ENCODE data around the gene STBD1. TPM values are rescaled to one million over a fixed set of nuclear protein-coding genes. Genes with fewer than 3 reads are reported as not detected.

Gene STBD1
- total and polyA plus RNA-seq, 3 experiments from 2014 or later = 0.26 to 1.8 TPM; not detected in 1

DNA sequence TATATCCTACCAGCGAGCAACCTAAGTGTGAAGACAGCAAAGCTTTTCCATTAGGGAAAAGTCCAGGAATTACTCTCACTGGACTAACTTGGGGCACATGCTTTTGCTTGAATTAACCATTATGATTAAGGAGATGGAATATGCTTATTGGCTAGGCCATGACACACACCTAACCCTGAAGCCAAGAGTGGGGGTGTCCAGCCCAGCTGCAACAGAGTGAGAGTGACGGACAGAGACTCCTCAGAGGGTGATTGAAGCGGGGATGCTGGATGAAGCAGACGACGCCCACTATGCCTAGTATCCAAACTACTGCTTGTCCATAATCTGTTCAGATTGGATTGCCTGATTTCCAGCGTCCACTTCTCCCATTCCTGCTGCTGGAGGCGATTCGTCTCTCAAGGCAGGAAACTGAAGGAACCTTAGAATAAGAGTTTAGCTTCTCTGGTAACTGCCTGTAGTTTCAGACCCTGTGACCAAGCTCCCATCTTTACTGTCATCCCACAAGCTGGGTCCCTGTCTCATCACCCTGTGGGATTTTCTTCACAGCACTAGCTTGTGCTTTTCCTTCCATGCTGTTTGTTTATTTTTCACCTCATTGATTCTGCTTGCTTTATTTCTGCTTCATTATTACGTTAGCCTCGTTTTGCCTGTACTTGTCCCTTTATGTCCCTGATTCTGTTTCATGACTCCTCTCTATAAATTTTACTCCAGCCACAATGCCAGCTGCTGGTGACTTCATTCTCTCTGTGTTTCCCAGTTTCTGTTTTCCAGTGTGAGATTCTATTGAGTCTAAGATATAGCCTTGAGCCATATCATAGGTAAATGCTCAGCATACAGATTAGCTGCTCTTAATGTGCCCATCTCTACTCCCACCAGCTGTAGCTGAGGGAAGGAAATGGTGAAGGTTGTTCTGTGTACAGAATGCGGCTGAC lies 36.0 kb upstream of the STBD1 start:
- Mint-ChIP-seq H3K4me3 (no peak overlapping the region), H3K9me3 (no peaks in the 10 kb centered on the region), H3K4me1 (no peaks in the 10 kb centered on the region), H3K27me3 (peaks cover 3 to 9% of the 10 kb centered on the region in 2 donors), H3K27ac (no peak overlapping the region), H3K36me3 (no peaks in the 10 kb centered on the region)
- no peaks in the 10 kb centered on the region for H3K4me1 ChIP-seq (ENCODE audit: insufficient read depth, low read length)
- H3K4me3 ChIP-seq (ENCODE audit: low read length) = no peak overlapping the region
- POLR2A ChIA-PET = no interaction called here
- H3K9me3 ChIP-seq (ENCODE audit: low read length) = no peaks in the 10 kb centered on the region
- CTCF ChIA-PET = interaction anchor here (0.9 kb wide), 1 partner anchor 91 kb away, joined by 3 read pairs; no protein-coding TSS in a partner anchor
- no peak overlapping the region for H3K27ac ChIP-seq (ENCODE audit: low read depth, low read length)
- no peak for DNase-seq
- no peaks in the 10 kb centered on the region for H3K27me3 ChIP-seq (ENCODE audit: insufficient read depth, low read length, poor library complexity, severe bottlenecking)
- no peaks in the 10 kb centered on the region for H3K36me3 ChIP-seq (ENCODE audit: insufficient read depth, low read length)

DNA sequence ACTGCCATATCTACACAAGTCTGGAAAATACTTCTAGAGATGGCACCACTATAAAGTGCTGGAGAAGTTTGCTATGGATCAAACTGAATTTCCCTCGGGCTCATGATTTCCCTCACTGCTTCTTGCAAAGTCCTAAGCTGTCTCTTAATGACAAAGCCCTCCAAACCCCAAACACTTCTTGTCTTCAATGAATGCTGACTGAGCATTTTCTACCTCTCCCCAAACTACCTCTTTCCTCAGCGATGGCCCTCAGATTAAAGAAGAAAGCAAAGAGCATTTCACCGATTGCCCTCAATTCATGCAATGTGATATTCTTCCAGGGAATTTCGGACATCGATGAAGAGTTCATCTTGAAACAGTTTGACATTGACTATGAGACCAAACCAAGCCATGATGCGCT lies 35.3 kb upstream of the STBD1 start:
- Histone ChIP-seq H3K9me3 (ENCODE audit: low read length) (no peaks in the 10 kb centered on the region), H3K27ac (ENCODE audit: low read depth, low read length) (no peak overlapping the region), H3K27me3 (ENCODE audit: insufficient read depth, low read length, poor library complexity, severe bottlenecking) (no peaks in the 10 kb centered on the region), H3K36me3 (ENCODE audit: insufficient read depth, low read length) (no peaks in the 10 kb centered on the region), H3K4me3 (ENCODE audit: low read length) (no peak overlapping the region), H3K4me1 (ENCODE audit: insufficient read depth, low read length) (no peaks in the 10 kb centered on the region)
- H3K27me3 Mint-ChIP-seq = peaks cover 5 to 16% of the 10 kb centered on the region in 2 donors
- CTCF ChIA-PET = interaction anchor here (0.9 kb wide), 1 partner anchor 92 kb away, joined by 3 read pairs; no protein-coding TSS in a partner anchor
- H3K4me3 Mint-ChIP-seq = no peak overlapping the region
- H3K4me1 Mint-ChIP-seq = peaks cover 0 to 2% (median 0%) of the 10 kb centered on the region in 3 donors
- POLR2A ChIA-PET = no interaction called here
- peaks cover 0 to 3% (median 0%) of the 10 kb centered on the region in 3 donors for H3K36me3 Mint-ChIP-seq
- H3K9me3 Mint-ChIP-seq = no peaks in the 10 kb centered on the region
- DNase-seq = no peak
- no peak overlapping the region for H3K27ac Mint-ChIP-seq

DNA sequence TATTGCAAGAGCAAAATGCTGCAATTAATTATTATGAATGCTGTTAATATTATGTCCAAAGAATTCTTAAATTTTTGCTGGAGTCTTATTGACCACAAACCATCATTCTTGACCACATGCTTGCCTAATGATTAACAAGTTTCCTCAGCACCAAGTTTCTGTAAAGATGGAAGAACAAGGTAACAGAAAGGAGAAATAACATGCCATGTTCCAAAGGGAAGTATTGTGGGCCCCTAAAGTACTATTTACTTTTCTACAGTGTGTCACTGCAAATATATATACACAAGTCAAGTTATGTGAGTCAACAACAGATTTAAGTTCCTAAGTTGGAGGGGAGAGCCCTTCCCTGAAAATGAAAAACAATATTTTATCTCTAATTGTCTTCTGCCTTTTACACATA lies 34.5 kb upstream of the STBD1 start:
- Mint-ChIP-seq H3K36me3 (peaks cover 0 to 3% (median 0%) of the 10 kb centered on the region in 3 donors), H3K4me1 (peaks cover 0 to 5% (median 2%) of the 10 kb centered on the region in 3 donors), H3K4me3 (no peak overlapping the region), H3K27ac (no peak overlapping the region), H3K9me3 (no peaks in the 10 kb centered on the region), H3K27me3 (peaks cover 10 to 22% of the 10 kb centered on the region in 2 donors)
- no peak for DNase-seq
- H3K4me1 ChIP-seq (ENCODE audit: insufficient read depth, low read length) = no peaks in the 10 kb centered on the region
- H3K27ac ChIP-seq (ENCODE audit: low read depth, low read length) = no peak overlapping the region
- no peaks in the 10 kb centered on the region for H3K36me3 ChIP-seq (ENCODE audit: insufficient read depth, low read length)
- CTCF ChIA-PET = no interaction called here
- no peak overlapping the region for H3K4me3 ChIP-seq (ENCODE audit: low read length)
- H3K9me3 ChIP-seq (ENCODE audit: low read length) = no peaks in the 10 kb centered on the region
- POLR2A ChIA-PET = no interaction called here
- H3K27me3 ChIP-seq (ENCODE audit: insufficient read depth, low read length, poor library complexity, severe bottlenecking) = no peaks in the 10 kb centered on the region

DNA sequence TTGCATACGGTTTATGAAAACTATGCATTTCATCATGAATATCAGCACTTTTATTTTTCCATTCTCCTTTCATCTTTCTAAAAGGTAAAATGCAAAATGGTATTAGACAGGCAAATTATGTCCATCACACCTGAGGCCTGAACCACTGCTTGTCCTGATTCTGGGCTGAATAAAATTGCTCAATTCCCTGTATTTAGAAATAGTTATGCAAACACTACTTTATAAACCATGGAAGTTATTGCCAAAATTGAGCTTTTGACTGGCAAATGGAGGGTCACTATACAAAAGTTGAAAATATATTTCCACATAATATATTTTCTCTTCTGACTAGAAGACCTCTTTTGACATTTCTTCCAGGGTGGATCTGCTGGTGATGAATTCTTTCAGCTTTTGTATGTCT lies 34.0 kb upstream of the STBD1 start:
- Histone ChIP-seq H3K27me3 (ENCODE audit: insufficient read depth, low read length, poor library complexity, severe bottlenecking) (no peaks in the 10 kb centered on the region), H3K27ac (ENCODE audit: low read depth, low read length) (no peak overlapping the region), H3K4me1 (ENCODE audit: insufficient read depth, low read length) (no peaks in the 10 kb centered on the region), H3K4me3 (ENCODE audit: low read length) (no peak overlapping the region), H3K36me3 (ENCODE audit: insufficient read depth, low read length) (no peaks in the 10 kb centered on the region), H3K9me3 (ENCODE audit: low read length) (no peaks in the 10 kb centered on the region)
- Mint-ChIP-seq H3K36me3 (peaks cover 0 to 3% (median 0%) of the 10 kb centered on the region in 3 donors), H3K27me3 (peaks cover 10 to 22% of the 10 kb centered on the region in 2 donors), H3K9me3 (no peaks in the 10 kb centered on the region), H3K4me3 (no peak overlapping the region), H3K4me1 (peaks cover 0 to 5% (median 2%) of the 10 kb centered on the region in 3 donors), H3K27ac (no peak overlapping the region)
- DNase-seq = no peak
- POLR2A ChIA-PET = no interaction called here
- CTCF ChIA-PET = no interaction called here

DNA sequence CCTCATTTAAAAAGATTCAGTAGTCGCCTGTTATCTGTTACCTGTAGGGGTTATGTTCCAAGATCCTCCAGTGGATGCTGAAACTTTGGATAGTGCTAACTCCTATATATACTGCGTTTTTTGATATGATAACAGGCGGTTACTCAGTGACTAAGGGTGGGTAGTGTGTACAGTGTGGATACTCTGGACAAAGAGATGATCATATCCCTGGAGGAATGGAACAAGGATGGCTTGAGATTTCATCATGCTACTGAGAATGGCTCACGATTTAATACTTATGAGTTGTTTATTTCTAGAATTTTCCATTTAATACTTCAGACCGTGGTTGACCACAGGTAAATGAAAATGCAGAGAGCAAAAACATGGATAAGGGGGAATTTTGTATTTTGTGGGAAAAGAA lies 33.5 kb upstream of the STBD1 start:
- Mint-ChIP-seq H3K27me3 (peaks cover 10 to 22% of the 10 kb centered on the region in 2 donors), H3K4me1 (peaks cover 0 to 5% (median 2%) of the 10 kb centered on the region in 3 donors), H3K27ac (no peak overlapping the region), H3K36me3 (peaks cover 0 to 3% (median 0%) of the 10 kb centered on the region in 3 donors), H3K4me3 (no peak overlapping the region), H3K9me3 (no peaks in the 10 kb centered on the region)
- no peaks in the 10 kb centered on the region for H3K27me3 ChIP-seq (ENCODE audit: insufficient read depth, low read length, poor library complexity, severe bottlenecking)
- H3K36me3 ChIP-seq (ENCODE audit: insufficient read depth, low read length) = no peaks in the 10 kb centered on the region
- ChIA-PET POLR2A (no interaction called here), CTCF (no interaction called here)
- no peak for DNase-seq
- no peaks in the 10 kb centered on the region for H3K9me3 ChIP-seq (ENCODE audit: low read length)
- H3K4me1 ChIP-seq (ENCODE audit: insufficient read depth, low read length) = no peaks in the 10 kb centered on the region
- H3K4me3 ChIP-seq (ENCODE audit: low read length) = no peak overlapping the region
- no peak overlapping the region for H3K27ac ChIP-seq (ENCODE audit: low read depth, low read length)

DNA sequence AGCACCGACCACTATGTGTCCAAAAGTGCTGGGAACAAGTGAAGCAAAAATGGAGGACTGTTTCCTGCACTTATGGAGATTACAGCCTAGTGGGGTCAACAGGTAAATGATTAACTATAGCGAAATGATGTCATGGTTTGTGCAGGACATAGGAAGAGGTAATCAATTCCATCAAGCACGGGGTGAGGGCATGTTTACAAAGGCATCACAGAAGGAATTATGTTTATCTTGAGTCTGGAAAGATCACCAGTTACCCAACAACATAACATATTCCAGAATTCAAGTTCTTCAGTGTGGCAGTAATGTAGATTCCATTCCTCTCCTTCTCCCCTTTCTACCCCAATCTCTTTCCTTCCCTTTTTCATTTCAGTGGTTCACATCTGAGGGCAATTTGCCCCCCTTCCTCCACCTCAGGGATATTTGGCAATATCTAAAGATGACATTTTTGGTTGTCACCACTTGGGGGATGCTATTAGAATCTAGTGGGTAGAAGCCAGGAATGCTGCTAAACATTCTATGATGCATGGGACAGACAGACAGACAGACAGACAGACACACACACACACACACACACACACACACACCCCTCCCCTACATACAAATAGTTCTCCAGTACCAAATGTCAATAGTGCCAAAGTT lies 30.9 kb upstream of the STBD1 start:
- Histone ChIP-seq H3K9me3 (ENCODE audit: low read length) (no peaks in the 10 kb centered on the region), H3K36me3 (ENCODE audit: insufficient read depth, low read length) (no peaks in the 10 kb centered on the region), H3K4me3 (ENCODE audit: low read length) (no peak overlapping the region), H3K27me3 (ENCODE audit: insufficient read depth, low read length, poor library complexity, severe bottlenecking) (no peaks in the 10 kb centered on the region), H3K27ac (ENCODE audit: low read depth, low read length) (no peak overlapping the region), H3K4me1 (ENCODE audit: insufficient read depth, low read length) (no peaks in the 10 kb centered on the region)
- Mint-ChIP-seq H3K27me3 (peaks cover 10 to 29% of the 10 kb centered on the region in 2 donors), H3K4me3 (no peak overlapping the region), H3K27ac (no peak overlapping the region), H3K36me3 (peaks cover 0 to 3% (median 0%) of the 10 kb centered on the region in 3 donors), H3K4me1 (peaks cover 0 to 9% (median 2%) of the 10 kb centered on the region in 3 donors), H3K9me3 (no peaks in the 10 kb centered on the region)
- no peak for DNase-seq
- ChIA-PET CTCF (no interaction called here), POLR2A (no interaction called here)

DNA sequence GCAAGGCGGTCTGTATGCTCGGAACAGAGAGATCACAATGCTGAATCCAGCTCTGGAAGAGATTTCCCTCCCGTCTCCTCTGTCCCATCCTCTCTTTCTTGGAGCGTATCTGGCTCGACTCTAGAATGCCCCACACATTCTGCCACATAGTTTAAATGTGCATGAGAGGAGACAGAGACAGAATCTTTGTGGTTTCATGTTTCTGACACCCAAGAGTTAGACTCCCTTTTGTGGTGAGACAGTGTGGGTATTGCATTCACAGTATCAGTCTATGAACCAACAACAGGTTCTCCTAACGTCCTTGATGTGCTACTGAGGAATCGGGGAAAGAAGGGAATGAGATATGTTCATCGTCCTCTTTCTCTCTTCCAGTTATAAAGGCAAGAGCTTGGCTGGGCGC lies 29.7 kb upstream of the STBD1 start:
- no peak overlapping the region for H3K27ac ChIP-seq (ENCODE audit: low read depth, low read length)
- no peaks in the 10 kb centered on the region for H3K36me3 ChIP-seq (ENCODE audit: insufficient read depth, low read length)
- H3K9me3 Mint-ChIP-seq = no peaks in the 10 kb centered on the region
- no peaks in the 10 kb centered on the region for H3K27me3 ChIP-seq (ENCODE audit: insufficient read depth, low read length, poor library complexity, severe bottlenecking)
- no peak overlapping the region for H3K4me3 ChIP-seq (ENCODE audit: low read length)
- no peaks in the 10 kb centered on the region for H3K4me1 ChIP-seq (ENCODE audit: insufficient read depth, low read length)
- no peak for DNase-seq
- peaks cover 10 to 29% of the 10 kb centered on the region in 2 donors for H3K27me3 Mint-ChIP-seq
- POLR2A ChIA-PET = no interaction called here
- peak overlapping the region in 1 of 8 donors; percentile 18 for H3K27ac Mint-ChIP-seq
- peaks cover 0 to 9% (median 2%) of the 10 kb centered on the region in 3 donors for H3K4me1 Mint-ChIP-seq
- no peaks in the 10 kb centered on the region for H3K9me3 ChIP-seq (ENCODE audit: low read length)
- peaks cover 0 to 3% (median 0%) of the 10 kb centered on the region in 3 donors for H3K36me3 Mint-ChIP-seq
- CTCF ChIA-PET = no interaction called here
- H3K4me3 Mint-ChIP-seq = peak overlapping the region in 1 of 7 donors; percentile 79

DNA sequence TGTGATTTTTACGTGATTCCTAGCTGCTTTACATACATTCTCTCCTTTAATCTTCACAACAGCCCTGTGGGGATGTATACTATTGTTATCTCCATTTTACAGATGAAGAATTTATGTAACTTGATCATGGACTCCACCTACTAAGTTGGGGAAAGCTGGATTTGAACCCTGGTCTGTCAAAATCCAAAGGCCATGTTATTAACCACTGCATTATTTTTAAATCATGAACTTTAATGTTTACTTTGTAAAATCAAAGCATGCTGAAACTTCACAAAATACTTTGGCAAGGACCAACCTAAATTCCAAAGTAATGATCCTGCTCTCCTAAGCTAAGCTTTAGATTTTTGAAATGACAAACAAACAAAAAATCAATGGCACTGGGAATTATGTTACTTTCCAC lies 28.9 kb upstream of the STBD1 start:
- peaks cover 0 to 9% (median 2%) of the 10 kb centered on the region in 3 donors for H3K4me1 Mint-ChIP-seq
- no peak overlapping the region for H3K4me3 Mint-ChIP-seq
- peaks cover 0 to 3% (median 0%) of the 10 kb centered on the region in 3 donors for H3K36me3 Mint-ChIP-seq
- H3K36me3 ChIP-seq (ENCODE audit: insufficient read depth, low read length) = no peaks in the 10 kb centered on the region
- ChIA-PET CTCF (no interaction called here), POLR2A (no interaction called here)
- H3K27me3 Mint-ChIP-seq = peaks cover 10 to 24% of the 10 kb centered on the region in 2 donors
- H3K27ac Mint-ChIP-seq = no peak overlapping the region
- H3K27ac ChIP-seq (ENCODE audit: low read depth, low read length) = no peak overlapping the region
- H3K4me3 ChIP-seq (ENCODE audit: low read length) = no peak overlapping the region
- no peaks in the 10 kb centered on the region for H3K4me1 ChIP-seq (ENCODE audit: insufficient read depth, low read length)
- H3K27me3 ChIP-seq (ENCODE audit: insufficient read depth, low read length, poor library complexity, severe bottlenecking) = no peaks in the 10 kb centered on the region
- no peaks in the 10 kb centered on the region for H3K9me3 ChIP-seq (ENCODE audit: low read length)
- DNase-seq = no peak
- no peaks in the 10 kb centered on the region for H3K9me3 Mint-ChIP-seq

Measured in CD8-positive, alpha-beta memory T cell (primary cell).